ENCODE data around the gene GFRA4.
A peak's percentile ranks its signal among the peaks of the same experiment; 100 is the strongest.

The GFRA4 gene

DNA sequence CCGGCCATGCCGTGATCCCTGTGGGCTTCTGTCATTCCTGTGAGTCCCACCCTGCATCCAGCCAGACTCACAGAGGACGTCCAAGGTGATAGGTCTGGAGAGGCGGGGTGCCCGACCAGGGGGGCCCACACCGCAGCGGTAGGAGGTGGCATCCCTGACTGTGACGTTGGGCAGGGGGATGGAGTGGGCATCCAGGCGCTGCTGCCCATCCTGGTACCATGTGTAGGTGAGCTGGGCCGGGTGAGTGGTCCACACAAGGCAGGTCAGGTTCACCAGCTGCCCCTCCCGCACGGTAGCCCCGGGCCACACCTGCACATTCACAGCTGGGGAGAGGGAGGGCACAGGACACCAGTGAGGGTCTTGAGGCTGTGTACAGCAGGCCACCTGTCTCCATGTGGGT, 30.2 kb upstream of the GFRA4 start:
- DNase-seq (ENCODE audit: low spot score), result no peak

DNA sequence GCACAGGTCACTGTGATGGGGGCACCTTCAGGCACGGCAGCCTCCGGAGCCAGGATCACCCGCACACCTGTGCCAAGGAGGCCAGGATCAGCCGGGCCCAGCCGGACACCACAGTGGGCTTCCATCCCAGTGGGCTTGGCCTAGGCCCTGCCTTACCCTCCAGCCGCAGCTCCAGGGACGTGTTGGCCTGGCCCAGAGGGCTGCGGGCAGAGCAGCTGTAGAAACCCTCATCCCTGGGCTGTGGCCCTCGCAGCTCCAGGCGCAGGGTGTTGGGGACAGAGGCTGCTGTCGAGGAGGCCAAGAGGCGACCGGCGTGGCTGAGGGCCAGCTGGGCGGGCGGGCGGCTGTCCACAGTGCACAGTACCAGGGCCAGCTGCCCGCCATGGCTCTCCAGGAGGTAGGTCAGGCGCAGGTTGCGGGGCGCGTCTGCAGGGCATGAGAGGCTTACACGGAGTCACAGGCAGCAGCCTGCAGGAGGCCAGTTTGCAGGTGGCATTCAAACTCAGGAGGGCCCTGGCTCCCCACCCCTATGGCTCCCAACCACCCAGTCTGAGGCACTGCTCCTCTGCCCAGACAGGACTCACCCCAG, 29.6 kb upstream of the GFRA4 start:
- DNase-seq (ENCODE audit: low spot score), result no peak

DNA sequence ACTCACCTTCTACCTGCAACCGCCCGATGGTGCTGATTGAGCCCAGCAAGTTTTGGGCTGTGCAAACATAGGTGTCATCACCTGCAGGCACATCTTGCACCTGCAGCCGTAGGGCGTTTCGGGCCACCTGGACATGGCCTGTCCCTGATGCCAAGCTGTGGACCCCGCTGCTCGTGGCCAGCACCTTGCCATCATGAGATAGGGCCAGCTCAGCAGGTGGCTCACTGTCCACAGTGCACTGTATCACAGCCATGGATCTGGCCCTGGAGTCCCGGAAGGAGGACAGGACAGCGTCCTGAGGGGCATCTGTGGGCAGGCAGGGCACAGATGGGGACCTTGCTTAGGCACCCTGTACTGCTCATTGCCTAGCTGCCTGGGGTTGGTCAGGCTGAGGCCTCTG, 28.7 kb upstream of the GFRA4 start:
- DNase-seq (ENCODE audit: low spot score), result no peak

- DNase-seq (ENCODE audit: low spot score), result no peak
These were observed 28.1 kb upstream of the GFRA4 start for GRCh38 chr20:3691306-3691705.

- no peak for DNase-seq (ENCODE audit: low spot score)
These were observed 27.2 kb upstream of the GFRA4 start for GRCh38 chr20:3690413-3690812.

- no peak for DNase-seq (ENCODE audit: low spot score)
These were observed 26.8 kb upstream of the GFRA4 start for GRCh38 chr20:3689978-3690377.

DNA sequence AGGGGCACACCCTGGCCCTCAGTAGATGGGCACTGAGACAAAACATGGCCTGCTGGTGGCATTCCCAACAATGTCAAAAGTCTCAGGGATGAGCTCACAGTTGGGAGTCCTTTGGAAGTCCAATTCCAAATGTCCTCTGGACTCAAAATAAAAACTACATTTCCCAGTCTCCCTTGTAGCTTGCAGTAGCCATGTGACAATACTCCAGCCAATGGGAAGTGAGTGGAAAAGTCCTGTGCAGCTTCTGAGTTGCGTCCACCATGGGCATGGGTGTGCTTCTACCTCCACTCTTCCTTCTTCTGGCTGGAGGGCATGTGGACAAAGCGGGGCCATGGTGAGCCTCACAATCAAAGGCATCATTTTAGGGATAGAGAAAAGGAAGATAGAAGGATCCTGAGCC, 24.5 kb upstream of the GFRA4 start:
- DNase-seq (ENCODE audit: low spot score), result no peak

DNA sequence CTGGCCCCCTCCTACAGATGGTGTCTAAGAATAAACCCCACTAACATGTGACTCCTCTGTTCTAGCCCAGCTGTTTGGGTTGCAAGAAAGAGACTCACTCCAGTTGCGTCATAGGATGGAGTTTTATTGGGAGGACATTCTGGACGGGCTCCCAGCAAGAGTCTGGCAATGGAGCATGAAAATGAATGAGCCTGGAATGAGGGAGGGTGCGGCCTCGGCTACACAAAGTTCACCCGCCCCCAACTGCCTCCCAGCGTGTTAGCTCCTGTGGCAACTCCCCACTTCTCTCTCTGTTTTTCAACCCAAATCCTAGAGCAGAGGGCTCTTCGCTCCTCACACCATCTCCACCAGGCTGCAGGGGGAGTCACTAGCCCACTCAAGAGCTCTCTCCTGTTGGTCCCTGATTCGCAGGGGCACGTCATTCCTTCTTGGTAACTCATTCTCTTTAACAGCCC, 23.7 kb upstream of the GFRA4 start:
- DNase-seq (ENCODE audit: low spot score), result peak; percentile 90

GRCh38 chr20:3686421-3686820, 23.2 kb upstream of the GFRA4 start:
- DNase-seq (ENCODE audit: low spot score), result no peak

DNA sequence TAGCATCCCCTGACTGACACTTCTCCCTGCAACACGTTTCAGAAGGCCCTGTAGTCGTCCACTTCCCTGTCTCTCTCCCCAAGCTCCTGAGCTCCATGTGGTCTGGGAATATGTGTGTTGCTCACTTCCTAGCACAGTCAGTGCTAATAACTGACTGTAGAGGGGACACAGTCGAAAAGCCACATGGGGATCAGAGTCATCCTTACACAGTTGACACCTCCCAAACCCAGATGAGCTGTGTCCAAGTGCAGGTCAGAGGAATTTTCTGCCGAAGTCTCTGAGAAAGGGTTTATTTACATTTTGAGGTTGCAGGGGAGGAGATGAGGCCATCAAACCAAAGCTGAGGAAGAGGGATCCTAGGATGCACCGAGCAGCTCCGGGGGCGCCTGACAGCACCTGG, 22.1 kb upstream of the GFRA4 start:
- DNase-seq (ENCODE audit: low spot score), result no peak

DNA sequence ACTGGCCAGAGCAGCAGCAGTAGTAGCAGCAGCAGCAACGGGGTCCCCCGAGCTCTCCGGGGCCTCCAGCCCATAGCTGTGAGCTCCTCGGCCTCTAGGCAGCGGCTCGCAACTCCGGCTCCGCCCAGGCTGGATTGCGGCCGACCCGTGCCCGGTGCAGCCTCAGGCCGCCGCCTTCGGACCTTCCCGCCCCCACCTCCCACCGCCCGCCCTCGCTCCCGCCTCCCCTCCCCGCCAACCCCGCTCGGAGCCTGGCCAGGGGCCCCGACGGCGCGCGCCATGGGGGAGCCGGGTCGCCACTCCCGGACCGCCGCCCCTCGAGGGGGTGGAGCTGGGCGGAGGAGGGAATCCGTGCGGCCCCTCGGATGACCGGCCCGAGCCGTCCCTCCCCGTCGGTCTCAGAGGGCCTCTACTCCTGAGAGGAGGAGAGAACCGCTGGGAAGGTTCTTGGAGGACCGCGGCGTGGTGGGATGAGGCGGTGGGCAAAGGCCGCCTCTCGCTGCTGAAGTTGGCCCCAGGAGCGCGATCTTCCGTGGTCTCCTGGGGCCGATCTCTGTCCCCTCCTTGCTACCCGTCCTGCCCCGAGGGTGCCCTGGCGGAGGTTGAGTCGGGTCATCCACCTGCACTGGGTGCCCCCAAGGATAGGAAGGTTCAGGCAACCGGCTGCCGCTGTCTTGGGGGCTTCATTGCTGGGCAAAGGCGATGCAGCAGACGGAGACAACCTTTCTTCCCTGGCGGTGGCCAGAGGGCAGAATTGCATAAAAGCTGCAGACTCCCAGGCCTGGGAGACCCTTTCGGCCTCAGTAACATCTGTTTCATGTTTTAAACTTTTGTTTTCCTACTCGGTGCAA, 19.0 kb upstream of the GFRA4 start, which contains the start of gene ADAM33:
TSS of gene ADAM33 (minus strand) at position 80 of the 851 bp plus-strand sequence. CDS start at position 74, 6 bp downstream.
- peak; percentile 76 for DNase-seq (ENCODE audit: low spot score)

GRCh38 chr20:3681352-3681930, 18.2 kb upstream of the GFRA4 start:
- no peak for DNase-seq (ENCODE audit: low spot score)

DNA sequence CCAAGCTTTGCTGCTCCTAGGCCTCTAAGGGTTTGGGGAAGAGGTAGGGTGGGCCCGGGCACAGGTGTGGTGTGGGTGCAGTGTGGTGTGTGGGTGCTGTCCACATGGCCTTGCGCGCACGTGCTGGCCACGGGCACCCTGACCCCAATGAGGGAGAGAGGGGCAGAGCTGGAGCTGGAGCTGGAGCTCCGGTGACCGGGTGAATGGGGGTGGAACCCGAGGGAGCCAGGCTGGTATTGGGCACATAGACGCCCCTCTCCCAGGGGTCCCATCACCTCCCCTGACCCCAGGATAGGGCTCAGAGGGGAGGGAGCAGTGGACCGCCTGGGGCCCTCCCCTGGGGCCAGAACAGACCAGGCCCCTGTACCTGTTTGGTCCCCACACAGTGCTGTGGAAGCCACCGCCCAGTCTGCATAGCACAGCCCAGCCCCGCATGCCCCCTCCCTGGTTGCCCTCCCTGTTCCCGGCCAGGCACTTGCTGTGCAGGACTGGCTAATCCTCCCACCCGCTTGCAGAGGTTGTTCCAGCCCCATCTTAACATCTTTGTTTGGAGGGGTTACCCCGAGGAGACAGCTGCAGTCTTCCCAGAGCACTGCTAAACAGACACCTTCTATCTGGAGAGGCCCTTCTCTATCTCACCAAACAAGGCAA, 17.6 kb upstream of the GFRA4 start:
- no peak for DNase-seq (ENCODE audit: low spot score)

DNA sequence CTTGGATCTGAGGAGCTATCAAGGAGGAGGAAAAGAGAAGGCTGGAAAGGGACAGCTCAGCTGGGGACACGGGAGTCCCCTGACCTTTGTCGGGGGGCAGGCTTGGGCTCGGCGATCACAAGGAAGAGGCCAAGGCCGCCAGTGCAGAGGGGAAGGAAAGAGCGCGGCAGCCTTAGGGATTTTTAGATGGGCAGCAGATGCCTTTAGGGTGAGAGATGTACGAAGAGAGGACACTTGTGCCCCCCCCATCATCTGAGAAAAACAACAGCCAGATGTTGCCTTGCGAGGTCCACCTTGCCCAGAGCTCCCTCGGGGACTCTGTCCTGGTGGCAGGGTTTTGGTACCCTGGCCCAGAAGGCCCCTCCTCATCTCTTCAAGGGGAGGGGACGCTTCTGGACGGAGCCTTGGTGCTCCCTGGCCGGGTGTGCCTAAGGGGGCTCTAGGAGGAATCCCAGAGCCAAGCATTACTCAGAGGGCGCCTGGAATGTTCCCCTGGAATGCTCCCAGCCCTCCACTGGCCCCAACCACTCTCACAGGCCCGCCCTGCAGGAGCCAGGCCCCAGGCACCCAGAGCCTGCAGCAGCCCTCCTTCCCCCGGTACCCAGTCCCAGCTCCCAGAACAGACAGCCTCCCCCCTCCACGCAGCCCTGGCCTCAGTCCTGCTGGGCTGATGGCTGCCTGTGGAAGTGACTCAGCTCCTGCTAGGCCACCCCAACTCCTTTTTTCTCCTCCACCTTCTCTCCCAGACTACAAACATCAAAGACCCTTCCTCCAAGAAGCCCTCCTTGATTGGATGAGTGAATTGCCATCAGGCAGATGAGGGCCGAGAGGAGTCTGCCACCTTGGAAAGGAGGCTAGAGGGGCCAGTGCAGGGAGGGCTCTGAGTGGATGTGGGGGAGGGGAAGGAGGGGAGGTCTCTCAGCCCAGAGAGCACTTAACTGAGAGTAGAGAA, 16.8 kb upstream of the GFRA4 start:
- no peak for DNase-seq (ENCODE audit: low spot score)

DNA sequence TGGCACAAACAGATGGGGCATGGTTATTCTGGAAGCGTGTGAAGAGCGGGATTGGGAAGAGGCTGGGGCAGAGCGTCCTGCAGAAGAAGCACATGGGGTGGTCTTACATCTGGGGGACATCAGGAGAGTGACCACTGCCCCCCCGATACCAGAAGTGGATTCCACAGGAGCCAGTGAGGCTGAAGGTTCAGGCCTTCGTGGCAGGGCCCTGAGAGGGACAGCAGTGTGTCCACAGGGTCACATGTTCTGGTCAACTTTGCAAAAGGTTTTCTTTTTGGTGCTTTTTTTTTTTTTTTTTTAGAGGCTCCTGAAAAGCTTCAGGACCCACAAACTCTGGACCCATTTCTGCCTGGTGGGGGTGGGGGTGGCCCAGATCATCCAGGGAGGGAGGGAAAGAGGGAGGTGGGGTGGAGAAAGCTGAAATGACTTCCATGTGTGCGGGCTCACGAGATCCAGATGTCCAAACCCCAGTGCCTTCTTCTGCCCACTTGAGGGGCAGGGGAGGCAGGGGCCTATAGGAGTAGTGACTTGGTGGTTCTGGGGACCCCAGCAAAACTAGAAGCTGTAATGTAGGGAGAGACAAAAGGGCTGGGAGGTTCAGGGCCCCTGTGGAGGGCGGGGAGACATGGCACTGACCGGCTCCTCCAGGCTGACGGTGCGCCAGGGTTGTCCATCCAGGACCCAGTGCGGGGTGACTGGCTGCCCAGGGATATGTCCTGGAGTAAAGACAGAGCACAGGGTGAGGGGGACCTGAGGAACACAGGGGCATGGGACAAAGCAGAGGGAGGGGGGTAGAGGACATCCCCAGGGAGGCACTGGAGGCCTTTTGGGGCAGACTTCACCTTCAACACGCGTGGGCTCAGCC, 15.9 kb upstream of the GFRA4 start:
- no peak for DNase-seq (ENCODE audit: low spot score)

- no peak for DNase-seq (ENCODE audit: low spot score)
These were observed 15.0 kb upstream of the GFRA4 start for GRCh38 chr20:3678198-3678597.

DNA sequence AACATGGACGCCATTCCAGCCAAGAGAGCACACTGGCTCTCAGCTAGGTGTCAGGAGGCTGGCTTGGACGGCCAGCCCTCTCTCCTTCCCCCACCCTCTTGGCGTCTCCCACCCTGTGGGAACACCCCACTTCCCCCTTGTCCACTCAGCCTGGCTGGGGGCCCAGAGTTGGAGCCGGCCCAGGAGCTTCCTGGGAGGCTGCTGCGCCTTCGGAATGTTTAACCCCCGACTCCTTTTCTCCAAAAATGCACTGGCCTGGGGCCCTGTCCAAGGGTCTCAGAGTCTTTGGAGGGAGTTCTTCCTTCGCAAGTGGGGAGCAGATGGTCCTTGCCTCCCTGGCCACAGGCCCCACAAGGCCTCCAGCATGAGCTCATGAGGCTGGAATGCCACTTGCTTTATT, 14.5 kb upstream of the GFRA4 start:
- DNase-seq (ENCODE audit: low spot score), result peak; percentile 82

DNA sequence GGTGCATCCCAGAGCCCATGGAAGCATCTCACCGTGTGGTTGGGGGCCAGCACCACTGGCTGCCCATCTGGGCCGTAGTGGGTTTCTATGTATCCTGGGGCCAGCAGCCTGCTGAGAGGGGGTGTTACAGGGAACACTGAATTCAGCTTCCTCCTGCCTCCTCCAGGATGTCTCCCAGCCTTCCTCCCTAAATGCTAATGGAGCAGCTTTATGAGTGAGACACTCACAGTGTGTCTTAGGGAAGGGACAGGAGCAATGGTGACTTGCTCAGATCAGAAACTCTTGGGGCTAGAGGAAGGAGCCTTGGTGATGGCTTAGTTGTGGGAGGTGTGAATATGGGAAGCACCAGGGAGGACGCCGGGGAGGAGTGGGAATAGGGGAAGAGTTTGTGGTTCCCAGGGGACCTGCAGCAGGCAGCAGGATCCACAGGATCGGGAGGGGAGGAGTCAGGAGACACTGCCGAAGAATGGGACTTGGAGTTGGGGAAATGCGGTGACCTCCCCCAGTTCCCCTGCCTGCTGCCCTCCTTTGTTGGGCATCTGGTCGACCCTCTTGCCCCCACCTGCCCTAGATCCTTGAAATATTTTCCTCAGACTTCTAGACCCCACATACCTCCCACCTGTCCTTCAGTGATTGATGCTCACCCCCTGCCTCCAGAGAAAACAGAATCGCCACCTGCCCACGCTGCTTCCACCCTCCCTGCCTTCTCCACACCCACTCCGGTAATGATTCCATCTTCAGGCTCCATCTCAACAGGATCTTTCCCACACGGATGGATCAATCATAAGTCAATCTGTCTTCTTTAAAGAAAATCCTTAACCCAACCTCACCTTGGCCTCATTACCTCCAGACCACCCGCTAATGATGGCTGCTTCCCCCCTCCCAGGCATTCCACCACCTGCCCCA, 12.0 kb upstream of the GFRA4 start:
- DNase-seq (ENCODE audit: low spot score), result no peak

DNA sequence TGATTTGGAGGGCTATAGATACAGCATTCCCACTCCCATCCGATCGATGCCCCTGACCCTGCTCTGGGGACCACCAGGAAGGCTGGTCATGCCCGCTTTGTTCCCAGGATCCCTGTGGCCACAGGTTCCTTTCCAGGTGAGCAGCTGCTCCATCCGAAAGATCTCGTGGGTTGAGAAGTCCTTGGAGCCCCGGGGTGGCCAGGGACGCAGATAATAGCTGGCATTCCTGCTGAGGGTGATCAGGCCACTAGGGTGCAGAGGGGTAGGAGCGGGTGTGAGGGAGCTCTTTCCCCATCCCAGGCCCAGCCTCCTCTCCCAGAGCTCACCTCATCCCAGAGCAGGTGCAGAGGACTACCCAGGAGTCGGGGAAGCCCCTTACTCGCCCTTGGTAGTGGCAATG, 11.2 kb upstream of the GFRA4 start:
- DNase-seq (ENCODE audit: low spot score), result no peak
